HepG2 (cell line): ENCODE data around the gene ALDH16A1. TPM values are rescaled to one million over a fixed set of nuclear protein-coding genes. Genes with fewer than 3 reads are reported as not detected.

Experiments used
- ATAC-seq: fragments of 200-7000 bp; cut with Tn5 transposase; 3 replicates; pipeline ENCODE4 v1.9.1; 2020; ENCODE audit warnings: mild to moderate bottlenecking, moderate library complexity
- BruUV-seq: library from RNA; stranded (reverse); fragments of 400-500 nt; replicated peaks from 2 replicates; lab custom pipeline; 2021; lab: Mats Ljungman, UMichigan
- CTCF ChIA-PET: fragments of 300-600 bp; formaldehyde crosslinking; extraction: SDS; loops from one replicate; lab custom pipeline; 2021; ENCODE audit warnings: low total read pairs, inconsistent platforms, low intra/inter-chr PET ratio; lab: Yijun Ruan, JAX
- POLR2A ChIA-PET: fragments of 350-600 bp; sonication (Branson Sonifier 250); formaldehyde crosslinking; loops from one replicate; lab custom pipeline; 2020; ENCODE audit warnings: antibody characterized with exemption, inconsistent platforms; lab: Yijun Ruan, JAX
- DNase-seq: peaks from one replicate; pipeline ENCODE4 v3.0.0-alpha.2; 2015; ENCODE audit warnings: low spot score
- FAIRE-seq: peaks from 3 replicates; lab custom pipeline; 2011; peaks lifted over from hg19 to GRCh38; lab: Jason Lieb, UNC
- H2AFZ ChIP-seq: one replicate; pipeline ENCODE4 v1.6.1; 2011; ENCODE audit warnings: low read length, inconsistent platforms
- H3K27ac ChIP-seq: fragments of 300-600 bp; 3 replicates; pipeline ENCODE4 v1.8.0; 2011; ENCODE audit warnings: mixed run types, mild to moderate bottlenecking, mixed read lengths, low read length, inconsistent platforms; ENCODE audit not compliant: insufficient read depth; ENCODE audit errors: extremely low read length
- H3K27me3 ChIP-seq, 2 experiments: fragments of 200-600 bp in 1 of 2; 2 replicates in 1 of 2; 3 replicates in 1 of 2; pipeline versions ENCODE4 v1.6.0 to v1.8.0; 2011; ENCODE audit warnings: low read length in 2 of 2, mild to moderate bottlenecking in 2 of 2, moderate library complexity in 2 of 2, inconsistent platforms in 1 of 2; ENCODE audit not compliant: insufficient read depth in 2 of 2, control insufficient read depth in 1 of 2
- H3K36me3 ChIP-seq, 2 experiments: fragments of 200-600 bp in 1 of 2; replicated peaks in 1 of 2; 2 replicates in 1 of 2; 3 replicates in 1 of 2; pipeline versions ENCODE4 v1.5.1 to v1.8.0; 2011; ENCODE audit warnings: low read length in 2 of 2, inconsistent platforms in 1 of 2; ENCODE audit not compliant: insufficient read depth in 2 of 2, control insufficient read depth in 1 of 2
- H3K4me1 ChIP-seq: 2 replicates; pipeline ENCODE4 v1.5.1; 2012; ENCODE audit warnings: low read length, inconsistent platforms; ENCODE audit not compliant: insufficient read depth
- H3K4me2 ChIP-seq: 2 replicates; pipeline ENCODE4 v1.6.0; 2011; ENCODE audit warnings: low read depth, low read length, inconsistent platforms
- H3K4me3 ChIP-seq, 3 experiments: fragments of 200-600 bp in 1 of 3; sonication (generic), shearing (Covaris generic) in 1 of 3; replicated peaks in 1 of 3; 2 replicates each; pipeline ENCODE4 v1.5.1; 2011 to 2016; ENCODE audit warnings: low read length in 3 of 3, inconsistent platforms in 2 of 3, low read depth in 2 of 3, mild to moderate bottlenecking in 2 of 3, control low read depth in 1 of 3, mixed read lengths in 1 of 3; ENCODE audit not compliant: insufficient read depth in 1 of 3
- H3K79me2 ChIP-seq: one replicate; pipeline ENCODE4 v1.6.1; 2011; ENCODE audit warnings: low read length, inconsistent platforms; ENCODE audit not compliant: insufficient read depth
- H3K9ac ChIP-seq: 2 replicates; pipeline ENCODE4 v1.6.0; 2011; ENCODE audit warnings: mild to moderate bottlenecking, low read depth, low read length, inconsistent platforms; ENCODE audit not compliant: insufficient read depth
- H3K9me3 ChIP-seq: 2 replicates; pipeline ENCODE4 v1.5.1; 2012; ENCODE audit warnings: mild to moderate bottlenecking, low read length
- H4K20me1 ChIP-seq: 2 replicates; pipeline ENCODE4 v1.6.0; 2011; ENCODE audit warnings: inconsistent platforms, mild to moderate bottlenecking, low read length, moderate library complexity; ENCODE audit not compliant: insufficient read depth
- HDAC2 ChIP-seq: sonication (generic); formaldehyde crosslinking; IDR thresholded peaks from 2 replicates; pipeline ENCODE4 v1.4.0; 2020; ENCODE audit warnings: missing genetic modification reagents
- HOXA7 ChIP-seq: sonication (generic); formaldehyde crosslinking; IDR thresholded peaks from 2 replicates; pipeline ENCODE4 v1.8.1; 2022; ENCODE audit warnings: mild to moderate bottlenecking, missing genetic modification reagents, moderate library complexity
- JUND ChIP-seq: sonication (generic); formaldehyde crosslinking; IDR thresholded peaks from 2 replicates; pipeline ENCODE4 v1.8.0; 2022; ENCODE audit warnings: mild to moderate bottlenecking, missing genetic modification reagents
- KDM5B ChIP-seq: sonication (generic); formaldehyde crosslinking; IDR thresholded peaks from 2 replicates; pipeline ENCODE4 v1.4.0; 2020; ENCODE audit warnings: missing genetic modification reagents, mild to moderate bottlenecking, borderline replicate concordance
- MED13 ChIP-seq: sonication (generic); formaldehyde crosslinking; IDR thresholded peaks from 2 replicates; pipeline ENCODE4 v1.5.0; 2020; ENCODE audit warnings: missing genetic modification reagents
- MXD4 ChIP-seq: IDR thresholded peaks from 2 replicates; pipeline ENCODE4 v1.6.1; 2016; ENCODE audit warnings: mild to moderate bottlenecking, missing biosample characterization, missing genetic modification reagents
- NCOA1 ChIP-seq: sonication (generic); formaldehyde crosslinking; IDR thresholded peaks from 2 replicates; pipeline ENCODE4 v1.9.0; 2021; ENCODE audit warnings: missing genetic modification reagents
- NFE2L2 ChIP-seq: fragments of 150-350 bp; IDR thresholded peaks from 2 replicates; pipeline ENCODE4 v1.6.1; 2014; ENCODE audit warnings: low read length
- PHF21A ChIP-seq: sonication (generic); formaldehyde crosslinking; IDR thresholded peaks from 2 replicates; pipeline ENCODE4 v1.5.0; 2020; ENCODE audit warnings: mild to moderate bottlenecking, missing genetic modification reagents
- PITX1 ChIP-seq: sonication (generic); formaldehyde crosslinking; IDR thresholded peaks from 2 replicates; pipeline ENCODE4 v1.5.1; 2020; ENCODE audit warnings: mild to moderate bottlenecking, missing genetic modification reagents
- STAG1 ChIP-seq: sonication (generic); formaldehyde crosslinking; IDR thresholded peaks from 2 replicates; pipeline ENCODE4 v1.4.0; 2020; ENCODE audit warnings: missing genetic modification reagents
- ZC3H13 ChIP-seq: sonication (generic); formaldehyde crosslinking; IDR thresholded peaks from 2 replicates; pipeline ENCODE4 v1.8.1; 2023; ENCODE audit warnings: mild to moderate bottlenecking, missing genetic modification reagents, moderate library complexity
- ZNF446 ChIP-seq: sonication (generic); formaldehyde crosslinking; IDR thresholded peaks from 2 replicates; pipeline ENCODE4 v1.5.0; 2020; ENCODE audit warnings: mild to moderate bottlenecking, missing genetic modification reagents
- ZNF790 ChIP-seq: sonication (generic); formaldehyde crosslinking; IDR thresholded peaks from 2 replicates; pipeline ENCODE4 v1.8.0; 2022; ENCODE audit warnings: missing genetic modification reagents, mild to moderate bottlenecking, borderline replicate concordance
- ZNF800 ChIP-seq: sonication (generic); formaldehyde crosslinking; IDR thresholded peaks from 2 replicates; pipeline ENCODE4 v1.4.0; 2020; ENCODE audit warnings: missing genetic modification reagents
- ZZZ3 ChIP-seq: sonication (generic); formaldehyde crosslinking; IDR thresholded peaks from 2 replicates; pipeline ENCODE4 v1.4.0; 2020; ENCODE audit warnings: missing genetic modification reagents, mild to moderate bottlenecking, borderline replicate concordance
- WGBS: methylation state at CpG from one replicate; pipeline ENCODE4 v1.1.6; 2017; ENCODE audit warnings: low lambda C conversion rate; 5-methylcytosine and 5-hydroxymethylcytosine counted together
- in situ Hi-C: cut with HindIII; loops from 2 replicates; pipeline ENCODE4 v1.10.0; 2017; ENCODE audit warnings: low pct_unique_long_range_greater_than_20kb; ENCODE audit not compliant: extremely low pct_ligation_motif_present
- intact Hi-C: fragments of 100-400 bp; cut with micrococcal nuclease; formaldehyde crosslinking; loops from one replicate; pipeline ENCODE4 v1.10.0; 2022; ENCODE audit not compliant: unreplicated experiment
- polyA plus RNA-seq, 8 experiments: library from polyadenylated mRNA; depleted of rRNA in 3 of 8; stranded (reverse) in 7 of 8; unstranded in 1 of 8; fragments of >200 nt; fragmentation: Illumina TruSeq in 4 of 8; extraction: Trizol in 4 of 8; gene quantifications; 2 replicates each; pipeline versions ENCODE4 v1.2.1 to v1.2.3, GENCODE V29; 2011 to 2016; ENCODE audit warnings: low read depth in 4 of 8, missing spikeins in 1 of 8, mixed read lengths in 1 of 8; ENCODE audit not compliant: insufficient read depth in 1 of 8
- total RNA-seq, 5 experiments: library from RNA; depleted of rRNA; stranded (reverse); fragments of >200 nt; fragmentation: Illumina TruSeq; extraction: Trizol; gene quantifications; 2 replicates each; pipeline ENCODE4 v1.2.3, GENCODE V29; 2016; ENCODE audit warnings: low read depth in 1 of 5
- TF ChIP-seq, protein P1 (sequence below): sonication (generic); formaldehyde crosslinking; IDR thresholded peaks from 2 replicates; pipeline ENCODE4 v1.8.1; 2022; ENCODE audit warnings: mild to moderate bottlenecking, missing genetic modification reagents
- TF ChIP-seq, protein P2 (sequence below): sonication (generic); formaldehyde crosslinking; IDR thresholded peaks from 2 replicates; pipeline ENCODE4 v1.4.0; 2020; ENCODE audit warnings: missing genetic modification reagents, borderline replicate concordance

ALDH16A1 gene
- total and polyA plus RNA-seq, 2 of the 13 experiments (the other 11 are each of a cell fraction or from before 2014, with no cell fraction given), result 8.4 to 34.9 TPM

DNA sequence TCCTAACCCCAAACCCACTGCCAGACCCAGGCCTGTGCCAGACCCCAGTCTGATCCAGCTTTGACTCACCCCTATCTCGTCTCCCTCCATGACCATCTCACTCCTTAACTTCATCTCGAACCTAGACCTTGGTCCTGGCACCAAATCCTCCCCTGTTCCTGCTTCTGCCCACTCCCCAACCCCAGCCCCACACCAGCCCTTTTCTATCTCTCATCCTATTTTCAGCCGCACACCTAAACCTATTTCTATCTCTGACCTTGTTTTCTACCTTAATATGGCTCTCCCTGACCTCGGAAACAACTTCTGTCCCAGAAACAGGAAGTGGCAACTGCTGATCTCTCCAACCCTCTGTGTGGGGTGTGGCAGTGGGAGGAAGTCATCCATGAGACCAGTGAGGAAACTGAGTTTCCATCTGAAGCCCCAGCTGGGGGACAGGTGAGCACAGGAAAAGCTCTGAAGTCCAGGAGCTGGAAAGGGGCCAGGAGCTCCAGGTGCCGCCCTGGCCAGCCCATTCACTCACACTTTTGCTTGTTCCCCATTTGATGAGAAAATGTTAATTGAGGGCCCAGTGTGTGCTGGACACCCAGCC lies 43.5 kb upstream of the ALDH16A1 start:
- Histone ChIP-seq H3K36me3 (no peaks in the 10 kb centered on the region), H3K27ac (no peak overlapping the region), H3K9me3 (no peaks in the 10 kb centered on the region), H3K79me2 (no peaks in the 10 kb centered on the region), H3K4me3 (no peak overlapping the region), H3K4me1 (no peaks in the 10 kb centered on the region), H4K20me1 (no peaks in the 10 kb centered on the region), H3K27me3 (peaks cover 10 to 44% of the 10 kb centered on the region in 2 experiments; a peak in 4 of 5 replicates), H3K4me2 (no peak overlapping the region), H3K9ac (no peak overlapping the region), H2AFZ (no peak overlapping the region)
- in situ Hi-C loops (no loop called here), intact Hi-C loops (no loop called here)
- FAIRE-seq, result no peak
- BruUV-seq, result no TSS peak
- no peak for TF ChIP-seq ZZZ3 (CRISPR knock-in tag)
- no peak for TF ChIP-seq PITX1
- no peak for TF ChIP-seq NFE2L2
- no peak for TF ChIP-seq ZC3H13 (CRISPR knock-in tag)
- no peak for TF ChIP-seq HOXA7 (CRISPR knock-in tag)
- no peak for TF ChIP-seq JUND (CRISPR knock-in tag)
- no peak for TF ChIP-seq ZNF790
- no peak for TF ChIP-seq ZNF800 (CRISPR knock-in tag)
- TF ChIP-seq PHF21A (CRISPR knock-in tag), result no peak
- TF ChIP-seq NCOA1 (CRISPR knock-in tag), result no peak
- TF ChIP-seq ZNF446 (CRISPR knock-in tag), result no peak
- TF ChIP-seq MED13, result no peak
- TF ChIP-seq, protein P1, sequence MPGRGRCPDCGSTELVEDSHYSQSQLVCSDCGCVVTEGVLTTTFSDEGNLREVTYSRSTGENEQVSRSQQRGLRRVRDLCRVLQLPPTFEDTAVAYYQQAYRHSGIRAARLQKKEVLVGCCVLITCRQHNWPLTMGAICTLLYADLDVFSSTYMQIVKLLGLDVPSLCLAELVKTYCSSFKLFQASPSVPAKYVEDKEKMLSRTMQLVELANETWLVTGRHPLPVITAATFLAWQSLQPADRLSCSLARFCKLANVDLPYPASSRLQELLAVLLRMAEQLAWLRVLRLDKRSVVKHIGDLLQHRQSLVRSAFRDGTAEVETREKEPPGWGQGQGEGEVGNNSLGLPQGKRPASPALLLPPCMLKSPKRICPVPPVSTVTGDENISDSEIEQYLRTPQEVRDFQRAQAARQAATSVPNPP, result no peak
- TF ChIP-seq STAG1 (CRISPR knock-in tag), result no peak
- TF ChIP-seq HDAC2, result no peak
- TF ChIP-seq MXD4 (CRISPR knock-in tag), result no peak
- TF ChIP-seq KDM5B (CRISPR knock-in tag), result no peak
- TF ChIP-seq, protein P2, sequence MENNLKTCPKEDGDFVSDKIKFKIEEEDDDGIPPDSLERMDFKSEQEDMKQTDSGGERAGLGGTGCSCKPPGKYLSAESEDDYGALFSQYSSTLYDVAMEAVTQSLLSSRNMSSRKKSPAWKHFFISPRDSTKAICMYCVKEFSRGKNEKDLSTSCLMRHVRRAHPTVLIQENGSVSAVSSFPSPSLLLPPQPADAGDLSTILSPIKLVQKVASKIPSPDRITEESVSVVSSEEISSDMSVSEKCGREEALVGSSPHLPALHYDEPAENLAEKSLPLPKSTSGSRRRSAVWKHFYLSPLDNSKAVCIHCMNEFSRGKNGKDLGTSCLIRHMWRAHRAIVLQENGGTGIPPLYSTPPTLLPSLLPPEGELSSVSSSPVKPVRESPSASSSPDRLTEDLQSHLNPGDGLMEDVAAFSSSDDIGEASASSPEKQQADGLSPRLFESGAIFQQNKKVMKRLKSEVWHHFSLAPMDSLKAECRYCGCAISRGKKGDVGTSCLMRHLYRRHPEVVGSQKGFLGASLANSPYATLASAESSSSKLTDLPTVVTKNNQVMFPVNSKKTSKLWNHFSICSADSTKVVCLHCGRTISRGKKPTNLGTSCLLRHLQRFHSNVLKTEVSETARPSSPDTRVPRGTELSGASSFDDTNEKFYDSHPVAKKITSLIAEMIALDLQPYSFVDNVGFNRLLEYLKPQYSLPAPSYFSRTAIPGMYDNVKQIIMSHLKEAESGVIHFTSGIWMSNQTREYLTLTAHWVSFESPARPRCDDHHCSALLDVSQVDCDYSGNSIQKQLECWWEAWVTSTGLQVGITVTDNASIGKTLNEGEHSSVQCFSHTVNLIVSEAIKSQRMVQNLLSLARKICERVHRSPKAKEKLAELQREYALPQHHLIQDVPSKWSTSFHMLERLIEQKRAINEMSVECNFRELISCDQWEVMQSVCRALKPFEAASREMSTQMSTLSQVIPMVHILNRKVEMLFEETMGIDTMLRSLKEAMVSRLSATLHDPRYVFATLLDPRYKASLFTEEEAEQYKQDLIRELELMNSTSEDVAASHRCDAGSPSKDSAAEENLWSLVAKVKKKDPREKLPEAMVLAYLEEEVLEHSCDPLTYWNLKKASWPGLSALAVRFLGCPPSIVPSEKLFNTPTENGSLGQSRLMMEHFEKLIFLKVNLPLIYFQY (CRISPR knock-in tag), result no peak
- ChIA-PET CTCF (no interaction called here), POLR2A (no interaction called here)
- DNase-seq, result no peak
- no peak for ATAC-seq
- WGBS, result 18% methylated on average over 5 of the region's 5 CpGs
